MM.1S (cell line): ENCODE measurements around the gene GLRA3.

Source experiments
- DNase-seq: peaks from one replicate; pipeline ENCODE4 v3.0.0-alpha.2; 2015
- H2AFZ ChIP-seq: fragments of 300-600 bp; sonication (generic); 2 replicates; pipeline ENCODE4 v1.6.0; 2016; ENCODE audit warnings: antibody characterized with exemption, low read length
- H3F3A ChIP-seq: fragments of 300-600 bp; sonication (generic); 2 replicates; pipeline ENCODE4 v1.6.1; 2016; ENCODE audit warnings: mild to moderate bottlenecking, antibody characterized with exemption, low read length, moderate library complexity, mixed read lengths; ENCODE audit not compliant: insufficient read depth
- H3K27ac ChIP-seq: fragments of 300-600 bp; sonication (generic); 2 replicates; pipeline ENCODE4 v1.5.1; 2016; ENCODE audit warnings: mild to moderate bottlenecking, low read length
- H3K27me3 ChIP-seq: fragments of 300-600 bp; sonication (generic); replicated peaks from 2 replicates; pipeline ENCODE4 v1.6.0; 2016; ENCODE audit warnings: low read length; ENCODE audit not compliant: insufficient read depth
- H3K36me3 ChIP-seq: fragments of 300-600 bp; sonication (generic); replicated peaks from 2 replicates; pipeline ENCODE4 v1.6.1; 2016; ENCODE audit warnings: mild to moderate bottlenecking, low read length, mixed read lengths; ENCODE audit not compliant: insufficient read depth
- H3K4me1 ChIP-seq: fragments of 300-600 bp; sonication (generic); 2 replicates; pipeline ENCODE4 v1.6.1; 2016; ENCODE audit warnings: low read length, mixed read lengths
- H3K4me2 ChIP-seq: fragments of 300-600 bp; sonication (generic); 2 replicates; pipeline ENCODE4 v1.6.0; 2016; ENCODE audit warnings: low read depth, low read length
- H3K4me3 ChIP-seq: fragments of 300-600 bp; sonication (generic); 2 replicates; pipeline ENCODE4 v1.5.1; 2016; ENCODE audit warnings: low read length, mixed read lengths
- H3K79me2 ChIP-seq: fragments of 300-600 bp; sonication (generic); 2 replicates; pipeline ENCODE4 v1.6.1; 2016; ENCODE audit warnings: mixed run types, low read length, mixed read lengths
- H3K9ac ChIP-seq: fragments of 300-600 bp; sonication (generic); 2 replicates; pipeline ENCODE4 v1.6.1; 2016; ENCODE audit warnings: low read length, mixed read lengths
- H3K9me2 ChIP-seq: fragments of 300-600 bp; sonication (generic); replicated peaks from 2 replicates; pipeline ENCODE4 v1.6.1; 2016; ENCODE audit warnings: mild to moderate bottlenecking, low read length, mixed read lengths; ENCODE audit not compliant: insufficient read depth
- H3K9me3 ChIP-seq: fragments of 300-600 bp; sonication (generic); replicated peaks from 2 replicates; pipeline ENCODE4 v1.6.1; 2016; ENCODE audit warnings: mild to moderate bottlenecking, low read length, mixed read lengths; ENCODE audit not compliant: insufficient read depth
- H4K20me1 ChIP-seq: fragments of 300-600 bp; sonication (generic); 2 replicates; pipeline ENCODE4 v1.6.1; 2016; ENCODE audit warnings: mild to moderate bottlenecking, low read length, moderate library complexity, mixed read lengths; ENCODE audit not compliant: insufficient read depth
- CTCF ChIP-seq: fragments of 300-600 bp; sonication (generic); IDR thresholded peaks from 2 replicates; pipeline ENCODE4 v1.5.1; 2016; ENCODE audit warnings: antibody characterized with exemption, low read length, mixed read lengths
- EZH2 ChIP-seq: fragments of 300-600 bp; sonication (generic); optimal IDR thresholded peaks from 2 replicates; pipeline ENCODE3; 2017; ENCODE audit warnings: low read depth, mild to moderate bottlenecking, antibody characterized with exemption, low read length, mixed read lengths
- EZH2phosphoT487 ChIP-seq: fragments of 300-600 bp; sonication (generic); IDR thresholded peaks from 2 replicates; pipeline ENCODE4 v1.6.1; 2018; ENCODE audit warnings: antibody characterized with exemption, low read length

The GLRA3 gene

GRCh38 chr4:174707902-174708301 is 121.1 kb downstream of the GLRA3 start:
- H3K27ac ChIP-seq: no peak overlapping the region
- no peak overlapping the region for H3K9ac ChIP-seq
- H3K36me3 ChIP-seq: no peaks in the 10 kb centered on the region
- no peaks in the 10 kb centered on the region for H3K4me1 ChIP-seq
- H3F3A ChIP-seq: no peaks in the 10 kb centered on the region
- no peaks in the 10 kb centered on the region for H3K9me2 ChIP-seq
- H3K4me2 ChIP-seq: no peak overlapping the region
- no peaks in the 10 kb centered on the region for H3K27me3 ChIP-seq
- TF ChIP-seq EZH2phosphoT487 (no peak), EZH2 (no peak), CTCF (no peak)
- no peak for DNase-seq
- no peaks in the 10 kb centered on the region for H3K9me3 ChIP-seq
- H3K79me2 ChIP-seq: no peaks in the 10 kb centered on the region
- H4K20me1 ChIP-seq: no peaks in the 10 kb centered on the region
- H3K4me3 ChIP-seq: no peak overlapping the region
- no peak overlapping the region for H2AFZ ChIP-seq

GRCh38 chr4:174707051-174707676 is 121.9 kb downstream of the GLRA3 start:
- Histone ChIP-seq H3K9me2 (no peaks in the 10 kb centered on the region), H3K79me2 (no peaks in the 10 kb centered on the region), H3K4me2 (no peak overlapping the region), H3K27me3 (no peaks in the 10 kb centered on the region), H3K4me1 (no peaks in the 10 kb centered on the region), H4K20me1 (no peaks in the 10 kb centered on the region), H3K4me3 (no peak overlapping the region), H2AFZ (no peak overlapping the region), H3K27ac (no peak overlapping the region), H3K9me3 (no peaks in the 10 kb centered on the region), H3F3A (no peaks in the 10 kb centered on the region), H3K36me3 (no peaks in the 10 kb centered on the region), H3K9ac (no peak overlapping the region)
- TF ChIP-seq CTCF: no peak
- no peak for TF ChIP-seq EZH2
- no peak for TF ChIP-seq EZH2phosphoT487
- no peak for DNase-seq

GRCh38 chr4:174702979-174703478 is 126.0 kb downstream of the GLRA3 start:
- Histone ChIP-seq H3K9ac (no peak overlapping the region), H3K27me3 (no peaks in the 10 kb centered on the region), H3K4me3 (no peak overlapping the region), H3K4me1 (no peaks in the 10 kb centered on the region), H3K9me2 (no peaks in the 10 kb centered on the region), H4K20me1 (no peaks in the 10 kb centered on the region), H3K4me2 (no peak overlapping the region), H3K27ac (no peak overlapping the region), H3K9me3 (no peaks in the 10 kb centered on the region), H2AFZ (no peak overlapping the region), H3K79me2 (no peaks in the 10 kb centered on the region), H3F3A (no peaks in the 10 kb centered on the region), H3K36me3 (no peaks in the 10 kb centered on the region)
- DNase-seq: no peak
- no peak for TF ChIP-seq EZH2
- no peak for TF ChIP-seq EZH2phosphoT487
- TF ChIP-seq CTCF: no peak
